Erythroblast (primary cell): Measurements from ENCODE around the gene SCN5A.

ENCODE experiments used
- GATA1 ChIP-seq: IDR thresholded peaks from 2 replicates; pipeline ENCODE4 v1.6.1; 2011; ENCODE audit warnings: low read depth, mild to moderate bottlenecking, control low read depth, low read length, moderate library complexity
- POLR2A ChIP-seq: IDR thresholded peaks from 2 replicates; pipeline ENCODE4 v1.6.1; 2011; ENCODE audit warnings: mild to moderate bottlenecking, low read length

DNA sequence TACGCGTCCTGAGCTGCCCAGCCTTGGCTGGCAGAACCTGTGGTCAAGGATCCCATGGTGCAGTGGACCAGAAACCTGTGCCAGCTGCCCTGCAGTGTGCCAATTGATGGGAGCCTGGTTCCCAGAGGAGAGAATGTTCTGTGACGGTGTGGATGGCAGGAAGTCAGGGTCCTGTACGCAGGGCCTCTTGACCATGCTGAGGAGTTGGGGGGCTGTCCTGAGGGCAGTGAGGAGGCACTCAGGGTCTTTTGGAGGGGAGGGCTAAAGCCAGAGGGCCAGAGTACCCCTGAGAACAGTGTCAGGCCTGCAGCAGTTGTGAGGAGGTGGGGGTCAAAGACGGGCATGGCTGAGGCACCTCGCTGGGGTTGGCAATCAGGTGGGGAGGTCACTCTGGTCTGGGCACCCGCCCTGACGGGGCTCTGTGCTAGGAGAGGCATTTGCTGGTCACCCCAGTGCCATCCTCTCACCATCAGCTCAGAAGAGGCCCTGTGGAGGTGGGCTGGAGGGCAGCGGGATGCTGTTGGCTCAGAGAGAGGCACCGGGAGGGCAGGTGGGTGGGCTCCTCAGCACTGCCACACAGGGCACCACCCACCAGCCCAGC is 61.0 kb downstream of the SCN5A start:
- TF ChIP-seq POLR2A = no peak
- TF ChIP-seq GATA1 = no peak
